GM21390 (cell line): ENCODE results near the gene CDK6.

Source experiments
- ATAC-seq: cut with Tn5 transposase; IDR thresholded peaks from one replicate; pipeline ENCODE4 v1.9.1; 2021; ENCODE audit not compliant: unreplicated experiment

Gene CDK6

GRCh38 chr7:92652536-92652935, 183.8 kb downstream of the CDK6 start:
- no peak for ATAC-seq

GRCh38 chr7:92650391-92650790, 186.0 kb downstream of the CDK6 start:
- ATAC-seq: no peak

GRCh38 chr7:92648067-92648466, 188.3 kb downstream of the CDK6 start:
- ATAC-seq: peak; percentile 61

GRCh38 chr7:92647652-92648051, 188.7 kb downstream of the CDK6 start:
- ATAC-seq: no peak

- peak; percentile 35 for ATAC-seq
These were observed 189.3 kb downstream of the CDK6 start for GRCh38 chr7:92647011-92647625.

- no peak for ATAC-seq
These were observed 191.0 kb downstream of the CDK6 start for GRCh38 chr7:92645114-92646061.

GRCh38 chr7:92644406-92645113, 191.8 kb downstream of the CDK6 start:
- no peak for ATAC-seq

GRCh38 chr7:92643821-92644220, 192.6 kb downstream of the CDK6 start:
- ATAC-seq: no peak

GRCh38 chr7:92641921-92642511, 194.4 kb downstream of the CDK6 start:
- ATAC-seq: peak; percentile 76

GRCh38 chr7:92639966-92640365, 196.4 kb downstream of the CDK6 start:
- no peak for ATAC-seq

- ATAC-seq: no peak
These were observed 197.0 kb downstream of the CDK6 start for GRCh38 chr7:92639213-92639896.

- no peak for ATAC-seq
These were observed 200.3 kb downstream of the CDK6 start for GRCh38 chr7:92636018-92636560.

GRCh38 chr7:92635538-92635937, 200.8 kb downstream of the CDK6 start:
- ATAC-seq: no peak

GRCh38 chr7:92634924-92635519, 201.4 kb downstream of the CDK6 start:
- ATAC-seq: peak; percentile 29

- ATAC-seq: no peak
These were observed 202.2 kb downstream of the CDK6 start for GRCh38 chr7:92634205-92634604.

- no peak for ATAC-seq
These were observed 203.0 kb downstream of the CDK6 start for GRCh38 chr7:92633211-92633906.

GRCh38 chr7:92632791-92633190, 203.6 kb downstream of the CDK6 start:
- ATAC-seq: no peak

- peak; percentile 19 for ATAC-seq
These were observed 204.4 kb downstream of the CDK6 start for GRCh38 chr7:92631850-92632487.
